RWPE2 (cell line): ENCODE data around the gene PLA2G4E.

ENCODE experiments used
- ATAC-seq: fragments of 200-7000 bp; cut with Tn5 transposase; 3 replicates; pipeline ENCODE4 v1.9.1; 2021; ENCODE audit warnings: low read depth
- DNase-seq: peaks from one replicate; pipeline ENCODE4 v3.0.0-alpha.2; 2020; ENCODE audit warnings: low spot score
- H3K27ac ChIP-seq: fragments of 450-650 bp; 2 replicates; pipeline ENCODE4 v1.5.1; 2017; ENCODE audit warnings: mild to moderate bottlenecking; ENCODE audit not compliant: poor library complexity, severe bottlenecking
- H3K27me3 ChIP-seq: fragments of 250-450 bp; sonication (Bioruptor Pico); 2 replicates; pipeline ENCODE4 v1.5.1; 2021; ENCODE audit warnings: mild to moderate bottlenecking, moderate library complexity; ENCODE audit not compliant: insufficient read depth, poor library complexity, severe bottlenecking
- H3K36me3 ChIP-seq: fragments of 250-450 bp; sonication (Bioruptor Pico); 2 replicates; pipeline ENCODE4 v1.5.1; 2020; ENCODE audit warnings: low read depth, mild to moderate bottlenecking, moderate library complexity
- H3K4me1 ChIP-seq: fragments of 250-450 bp; sonication (Bioruptor Pico); 2 replicates; pipeline ENCODE4 v1.5.1; 2021; ENCODE audit warnings: mild to moderate bottlenecking, moderate library complexity; ENCODE audit not compliant: insufficient read depth, poor library complexity, severe bottlenecking
- H3K4me3 ChIP-seq: fragments of 250-450 bp; sonication (Bioruptor Pico); 2 replicates; pipeline ENCODE4 v1.5.1; 2021; ENCODE audit warnings: mild to moderate bottlenecking, moderate library complexity; ENCODE audit not compliant: severe bottlenecking
- H3K9me3 ChIP-seq: fragments of 250-450 bp; sonication (Bioruptor Pico); 2 replicates; pipeline ENCODE4 v1.5.1; 2021; ENCODE audit warnings: mild to moderate bottlenecking, moderate library complexity; ENCODE audit not compliant: severe bottlenecking
- TF ChIP-seq, protein P1 (sequence below): fragments of 450-650 bp; IDR thresholded peaks from one replicate; pipeline ENCODE4 v1.5.1; 2017; ENCODE audit warnings: mild to moderate bottlenecking, moderate library complexity; ENCODE audit not compliant: poor library complexity, severe bottlenecking

Gene PLA2G4E, protein sequence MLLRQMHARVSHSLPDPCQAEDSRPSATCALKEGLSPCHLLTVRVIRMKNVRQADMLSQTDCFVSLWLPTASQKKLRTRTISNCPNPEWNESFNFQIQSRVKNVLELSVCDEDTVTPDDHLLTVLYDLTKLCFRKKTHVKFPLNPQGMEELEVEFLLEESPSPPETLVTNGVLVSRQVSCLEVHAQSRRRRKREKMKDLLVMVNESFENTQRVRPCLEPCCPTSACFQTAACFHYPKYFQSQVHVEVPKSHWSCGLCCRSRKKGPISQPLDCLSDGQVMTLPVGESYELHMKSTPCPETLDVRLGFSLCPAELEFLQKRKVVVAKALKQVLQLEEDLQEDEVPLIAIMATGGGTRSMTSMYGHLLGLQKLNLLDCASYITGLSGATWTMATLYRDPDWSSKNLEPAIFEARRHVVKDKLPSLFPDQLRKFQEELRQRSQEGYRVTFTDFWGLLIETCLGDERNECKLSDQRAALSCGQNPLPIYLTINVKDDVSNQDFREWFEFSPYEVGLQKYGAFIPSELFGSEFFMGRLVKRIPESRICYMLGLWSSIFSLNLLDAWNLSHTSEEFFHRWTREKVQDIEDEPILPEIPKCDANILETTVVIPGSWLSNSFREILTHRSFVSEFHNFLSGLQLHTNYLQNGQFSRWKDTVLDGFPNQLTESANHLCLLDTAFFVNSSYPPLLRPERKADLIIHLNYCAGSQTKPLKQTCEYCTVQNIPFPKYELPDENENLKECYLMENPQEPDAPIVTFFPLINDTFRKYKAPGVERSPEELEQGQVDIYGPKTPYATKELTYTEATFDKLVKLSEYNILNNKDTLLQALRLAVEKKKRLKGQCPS

GRCh38 chr15:42020713-42021273 is at the start of gene PLA2G4E:
Gene PLA2G4E (minus strand): TSS chr15:42021042. CDS start chr15:42021030, 12 bp downstream.
- H3K9me3 ChIP-seq = no peaks in the 10 kb centered on the region
- H3K27me3 ChIP-seq = no peaks in the 10 kb centered on the region
- H3K27ac ChIP-seq = no peak within 1 kb of the TSS
- H3K36me3 ChIP-seq = no peaks in the 10 kb centered on the region
- DNase-seq = peak; percentile 57
- peak; percentile 53; the same call in 2 of the 3 replicates for ATAC-seq
- H3K4me1 ChIP-seq = no peaks in the 10 kb centered on the region
- H3K4me3 ChIP-seq = no peak within 1 kb of the TSS
- TF ChIP-seq, protein P1, sequence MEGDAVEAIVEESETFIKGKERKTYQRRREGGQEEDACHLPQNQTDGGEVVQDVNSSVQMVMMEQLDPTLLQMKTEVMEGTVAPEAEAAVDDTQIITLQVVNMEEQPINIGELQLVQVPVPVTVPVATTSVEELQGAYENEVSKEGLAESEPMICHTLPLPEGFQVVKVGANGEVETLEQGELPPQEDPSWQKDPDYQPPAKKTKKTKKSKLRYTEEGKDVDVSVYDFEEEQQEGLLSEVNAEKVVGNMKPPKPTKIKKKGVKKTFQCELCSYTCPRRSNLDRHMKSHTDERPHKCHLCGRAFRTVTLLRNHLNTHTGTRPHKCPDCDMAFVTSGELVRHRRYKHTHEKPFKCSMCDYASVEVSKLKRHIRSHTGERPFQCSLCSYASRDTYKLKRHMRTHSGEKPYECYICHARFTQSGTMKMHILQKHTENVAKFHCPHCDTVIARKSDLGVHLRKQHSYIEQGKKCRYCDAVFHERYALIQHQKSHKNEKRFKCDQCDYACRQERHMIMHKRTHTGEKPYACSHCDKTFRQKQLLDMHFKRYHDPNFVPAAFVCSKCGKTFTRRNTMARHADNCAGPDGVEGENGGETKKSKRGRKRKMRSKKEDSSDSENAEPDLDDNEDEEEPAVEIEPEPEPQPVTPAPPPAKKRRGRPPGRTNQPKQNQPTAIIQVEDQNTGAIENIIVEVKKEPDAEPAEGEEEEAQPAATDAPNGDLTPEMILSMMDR = no peak

DNA sequence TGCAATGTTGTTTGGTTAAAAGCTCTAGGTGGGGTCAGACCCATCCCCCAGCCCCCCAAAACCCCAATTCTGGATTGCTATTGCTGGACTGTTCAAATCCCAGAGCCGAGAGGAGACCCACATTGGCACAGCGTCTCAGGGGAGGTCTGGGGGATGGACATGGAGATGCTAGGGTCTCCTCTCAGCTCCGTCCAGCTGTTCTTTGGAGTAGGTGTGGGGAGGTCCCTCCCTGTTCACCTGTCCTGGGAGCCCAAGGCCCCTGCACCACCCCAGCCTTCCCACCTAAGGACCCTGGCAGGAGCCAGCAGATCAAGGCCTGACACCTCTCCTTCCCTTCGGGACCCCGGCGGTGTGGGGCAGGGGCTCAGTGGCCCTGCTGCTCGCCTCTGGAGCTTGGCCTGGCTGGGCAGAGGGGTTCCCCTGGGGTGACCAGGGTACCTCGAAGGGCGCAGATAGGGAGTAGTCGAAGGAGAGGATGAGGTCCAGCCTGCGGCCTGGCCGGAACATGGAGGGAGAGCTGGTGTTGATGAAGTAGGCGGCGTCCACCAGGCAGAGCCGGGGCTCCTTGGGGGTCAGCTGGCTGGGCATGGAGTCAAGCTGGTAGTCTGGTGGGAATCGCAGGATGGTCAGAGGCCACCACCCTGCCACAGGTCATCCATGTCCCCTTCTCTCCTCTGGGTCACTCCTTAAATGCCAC is 49.6 kb upstream of the PLA2G4E start:
- H3K27ac ChIP-seq = no peak overlapping the region
- no peaks in the 10 kb centered on the region for H3K36me3 ChIP-seq
- TF ChIP-seq, protein P1 = no peak
- H3K4me1 ChIP-seq = no peaks in the 10 kb centered on the region
- DNase-seq (no peak), ATAC-seq (no peak)
- no peak overlapping the region for H3K4me3 ChIP-seq
- H3K27me3 ChIP-seq = no peaks in the 10 kb centered on the region
- H3K9me3 ChIP-seq = no peaks in the 10 kb centered on the region

DNA sequence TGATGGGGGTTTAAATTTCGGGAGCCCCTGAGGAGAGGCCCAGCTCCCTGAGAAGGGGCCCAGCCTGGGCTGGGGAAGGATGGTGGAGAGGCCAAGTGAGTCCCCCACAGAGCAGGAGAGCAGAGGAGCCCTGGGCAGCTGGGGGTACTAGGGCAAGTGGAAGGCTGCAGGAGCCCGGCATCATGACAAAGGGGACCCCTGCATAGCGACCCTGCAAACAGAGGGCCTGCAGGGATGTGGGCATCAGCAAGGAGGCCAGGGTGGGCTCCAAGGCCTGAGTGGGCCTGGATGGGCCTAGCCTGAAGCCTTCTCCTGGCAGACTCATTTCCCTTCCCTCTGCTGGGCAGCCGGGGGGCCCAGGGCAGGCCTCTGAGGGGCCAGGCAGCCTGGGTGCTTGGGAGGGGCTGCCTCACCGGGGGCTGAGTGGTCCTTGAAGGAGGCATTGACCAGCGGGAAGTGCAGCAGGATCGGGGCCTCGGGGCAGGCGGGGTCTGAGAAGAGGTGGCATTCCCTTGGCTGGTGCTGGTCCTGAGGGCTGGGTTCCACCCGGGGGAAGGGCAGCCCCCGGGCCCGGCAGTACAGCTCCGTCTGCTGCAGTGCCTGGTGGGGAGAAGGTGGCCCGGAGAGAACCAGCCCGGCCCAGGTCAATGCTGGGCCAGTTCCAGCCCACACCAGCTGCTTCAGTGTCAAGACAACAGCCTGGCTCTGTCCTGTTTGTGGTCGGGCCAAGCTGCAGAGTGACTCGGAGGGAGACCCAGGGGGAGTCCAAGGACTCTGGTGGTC is 48.8 kb upstream of the PLA2G4E start:
- no peaks in the 10 kb centered on the region for H3K36me3 ChIP-seq
- TF ChIP-seq, protein P1 = no peak
- H3K4me1 ChIP-seq = no peaks in the 10 kb centered on the region
- ATAC-seq (no peak), DNase-seq (no peak)
- H3K27me3 ChIP-seq = no peaks in the 10 kb centered on the region
- no peaks in the 10 kb centered on the region for H3K9me3 ChIP-seq
- no peak overlapping the region for H3K4me3 ChIP-seq
- no peak overlapping the region for H3K27ac ChIP-seq

GRCh38 chr15:42069025-42069424 is 48.2 kb upstream of the PLA2G4E start:
- H3K4me1 ChIP-seq = no peaks in the 10 kb centered on the region

More at GRCh38 chr15:42069025-42069424, 48.2 kb upstream of the PLA2G4E start:
- no peaks in the 10 kb centered on the region for H3K9me3 ChIP-seq
- no peak overlapping the region for H3K27ac ChIP-seq
- TF ChIP-seq, protein P1 = no peak
- DNase-seq (no peak), ATAC-seq (no peak)
- no peaks in the 10 kb centered on the region for H3K27me3 ChIP-seq
- no peak overlapping the region for H3K4me3 ChIP-seq
- no peaks in the 10 kb centered on the region for H3K36me3 ChIP-seq
